HepG2 (cell line): Measurements from ENCODE around the gene CTCF. TPM values are rescaled to one million over a fixed set of nuclear protein-coding genes. Genes with fewer than 3 reads are reported as not detected.

Experiments
- ARID4A ChIP-seq: sonication (generic); formaldehyde crosslinking; IDR thresholded peaks from 2 replicates; pipeline ENCODE4 v1.5.0; 2020; ENCODE audit warnings: mild to moderate bottlenecking, missing genetic modification reagents, borderline replicate concordance
- CCAR2 ChIP-seq: fragments of 200-400 bp; formaldehyde crosslinking; optimal IDR thresholded peaks from 2 replicates; pipeline ENCODE3; 2018; ENCODE audit warnings: low read depth, mild to moderate bottlenecking, low read length, moderate library complexity
- ETV6 ChIP-seq: sonication (generic); formaldehyde crosslinking; conservative IDR thresholded peaks from 2 replicates; pipeline ENCODE4 v1.4.0; 2020; ENCODE audit warnings: missing genetic modification reagents
- GLMP ChIP-seq: sonication (generic); formaldehyde crosslinking; IDR thresholded peaks from 2 replicates; pipeline ENCODE4 v1.9.0; 2021; ENCODE audit warnings: missing genetic modification reagents, mild to moderate bottlenecking, borderline replicate concordance
- HMGXB3 ChIP-seq: sonication (generic); formaldehyde crosslinking; IDR thresholded peaks from 2 replicates; pipeline ENCODE4 v1.4.0; 2020; ENCODE audit warnings: missing genetic modification reagents, borderline replicate concordance
- JUN ChIP-seq: sonication (generic); formaldehyde crosslinking; IDR thresholded peaks from 2 replicates; pipeline ENCODE4 v1.4.0; 2020; ENCODE audit warnings: mild to moderate bottlenecking, missing genetic modification reagents
- JUNB ChIP-seq: sonication (generic); formaldehyde crosslinking; IDR thresholded peaks from 2 replicates; pipeline ENCODE4 v1.8.0; 2022; ENCODE audit warnings: missing genetic modification reagents, mild to moderate bottlenecking, borderline replicate concordance
- MYC ChIP-seq: sonication (generic); formaldehyde crosslinking; IDR thresholded peaks from 2 replicates; pipeline ENCODE4 v1.9.0; 2021; ENCODE audit warnings: missing genetic modification reagents, borderline replicate concordance
- NKX3-1 ChIP-seq: sonication (generic); formaldehyde crosslinking; IDR thresholded peaks from 2 replicates; pipeline ENCODE4 v1.5.0; 2020; ENCODE audit warnings: missing genetic modification reagents
- SCMH1 ChIP-seq: sonication (generic); formaldehyde crosslinking; IDR thresholded peaks from 2 replicates; pipeline ENCODE4 v1.9.0; 2021; ENCODE audit warnings: missing genetic modification reagents, mild to moderate bottlenecking, borderline replicate concordance
- YEATS2 ChIP-seq: sonication (generic); formaldehyde crosslinking; IDR thresholded peaks from 2 replicates; pipeline ENCODE4 v1.4.0; 2020; ENCODE audit warnings: missing genetic modification reagents, borderline replicate concordance
- ZNF251 ChIP-seq: sonication (generic); formaldehyde crosslinking; IDR thresholded peaks from 2 replicates; pipeline ENCODE4 v1.9.0; 2021; ENCODE audit warnings: mild to moderate bottlenecking, missing genetic modification reagents
- ZNF274 ChIP-seq: sonication (generic); formaldehyde crosslinking; IDR thresholded peaks from 2 replicates; pipeline ENCODE4 v1.5.1; 2020; ENCODE audit warnings: mild to moderate bottlenecking, missing genetic modification reagents
- ZNF510 ChIP-seq: sonication (generic); formaldehyde crosslinking; IDR thresholded peaks from 2 replicates; pipeline ENCODE4 v1.4.0; 2020; ENCODE audit warnings: low read depth, mild to moderate bottlenecking, missing genetic modification reagents
- ZNF550 ChIP-seq: sonication (generic); formaldehyde crosslinking; IDR thresholded peaks from 2 replicates; pipeline ENCODE4 v1.4.0; 2020; ENCODE audit warnings: mild to moderate bottlenecking, missing genetic modification reagents, borderline replicate concordance
- ZNF660 ChIP-seq: sonication (generic); formaldehyde crosslinking; IDR thresholded peaks from 2 replicates; pipeline ENCODE4 v1.5.1; 2020; ENCODE audit warnings: mild to moderate bottlenecking, low read depth, missing genetic modification reagents, borderline replicate concordance
- polyA plus RNA-seq, 8 experiments: library from polyadenylated mRNA; depleted of rRNA in 3 of 8; stranded (reverse) in 7 of 8; unstranded in 1 of 8; fragments of >200 nt; fragmentation: Illumina TruSeq in 4 of 8; extraction: Trizol in 4 of 8; gene quantifications; 2 replicates each; pipeline versions ENCODE4 v1.2.1 to v1.2.3, GENCODE V29; 2011 to 2016; ENCODE audit warnings: low read depth in 4 of 8, missing spikeins in 1 of 8, mixed read lengths in 1 of 8; ENCODE audit not compliant: insufficient read depth in 1 of 8
- total RNA-seq, 5 experiments: library from RNA; depleted of rRNA; stranded (reverse); fragments of >200 nt; fragmentation: Illumina TruSeq; extraction: Trizol; gene quantifications; 2 replicates each; pipeline ENCODE4 v1.2.3, GENCODE V29; 2016; ENCODE audit warnings: low read depth in 1 of 5
- TF ChIP-seq, protein P1 (sequence below): sonication (generic); formaldehyde crosslinking; IDR thresholded peaks from 2 replicates; pipeline ENCODE4 v1.4.0; 2020; ENCODE audit warnings: mild to moderate bottlenecking, missing genetic modification reagents, borderline replicate concordance

Gene CTCF
- total and polyA plus RNA-seq, 2 of the 13 experiments (the other 11 are each of a cell fraction or from before 2014, with no cell fraction given), result 19.5 to 37.5 TPM

DNA sequence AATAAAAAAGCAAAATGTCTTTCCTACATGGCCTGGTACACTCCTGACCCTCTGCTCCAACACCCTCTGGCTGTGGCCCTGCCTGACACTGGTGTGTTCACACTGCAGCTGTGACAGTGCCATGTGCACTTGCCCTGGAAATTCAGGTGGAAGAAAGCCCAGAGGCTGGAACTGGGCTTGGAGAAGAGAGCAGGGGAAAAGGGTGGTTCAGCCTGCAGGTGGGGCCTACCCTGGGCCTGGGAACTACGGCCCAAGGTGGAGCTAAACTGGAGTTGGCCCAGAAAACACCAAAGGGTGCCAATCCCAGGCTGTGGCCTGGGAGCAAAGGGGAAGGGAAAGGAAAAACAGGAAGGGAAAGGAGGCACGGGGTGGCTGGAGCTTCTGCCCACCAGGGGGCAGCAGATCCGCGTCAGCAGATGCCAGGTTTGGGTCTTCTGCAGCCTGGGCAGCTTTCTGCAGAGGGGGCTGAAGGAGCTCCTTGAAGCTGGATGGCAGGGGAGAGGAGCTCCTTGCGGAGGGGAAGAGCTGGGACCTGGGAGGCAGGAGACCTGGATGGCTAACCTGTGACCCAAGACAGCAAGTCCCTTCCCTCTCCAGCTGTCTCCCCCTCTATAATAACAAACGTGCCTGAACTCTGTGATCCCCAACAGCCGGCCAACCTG, 15.4 kb upstream of the CTCF start (continued):
- TF ChIP-seq ARID4A (CRISPR knock-in tag) (no peak; the same call in 1 of the 2 replicates), GLMP (no peak), CCAR2 (no peak), ZNF274 (CRISPR knock-in tag) (no peak), JUN (0 out of 2 replicates have a peak, but pooled peaks have one; percentile 22), ZNF510 (CRISPR knock-in tag) (peak; percentile 66; the same call in 1 of the 2 replicates), NKX3-1 (CRISPR knock-in tag) (no peak), HMGXB3 (CRISPR knock-in tag) (peak; percentile 46; the same call in 1 of the 2 replicates), ZNF550 (CRISPR knock-in tag) (no peak), ZNF251 (CRISPR knock-in tag) (no peak), SCMH1 (no peak), MYC (CRISPR knock-in tag) (peak; percentile 43; the same call in 1 of the 2 replicates), YEATS2 (0 out of 2 replicates have a peak, but pooled peaks have one; percentile 34), ZNF660 (no peak), JUNB (CRISPR knock-in tag) (no peak), ETV6 (CRISPR knock-in tag) (no peak)
- TF ChIP-seq, protein P1, sequence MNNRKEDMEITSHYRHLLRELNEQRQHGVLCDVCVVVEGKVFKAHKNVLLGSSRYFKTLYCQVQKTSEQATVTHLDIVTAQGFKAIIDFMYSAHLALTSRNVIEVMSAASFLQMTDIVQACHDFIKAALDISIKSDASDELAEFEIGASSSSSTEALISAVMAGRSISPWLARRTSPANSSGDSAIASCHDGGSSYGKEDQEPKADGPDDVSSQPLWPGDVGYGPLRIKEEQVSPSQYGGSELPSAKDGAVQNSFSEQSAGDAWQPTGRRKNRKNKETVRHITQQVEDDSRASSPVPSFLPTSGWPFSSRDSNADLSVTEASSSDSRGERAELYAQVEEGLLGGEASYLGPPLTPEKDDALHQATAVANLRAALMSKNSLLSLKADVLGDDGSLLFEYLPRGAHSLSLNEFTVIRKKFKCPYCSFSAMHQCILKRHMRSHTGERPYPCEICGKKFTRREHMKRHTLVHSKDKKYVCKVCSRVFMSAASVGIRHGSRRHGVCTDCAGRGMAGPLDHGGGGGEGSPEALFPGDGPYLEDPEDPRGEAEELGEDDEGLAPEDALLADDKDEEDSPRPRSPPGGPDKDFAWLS (CRISPR knock-in tag), result no peak
